Measurements from ENCODE around the gene UBP1.

DNA sequence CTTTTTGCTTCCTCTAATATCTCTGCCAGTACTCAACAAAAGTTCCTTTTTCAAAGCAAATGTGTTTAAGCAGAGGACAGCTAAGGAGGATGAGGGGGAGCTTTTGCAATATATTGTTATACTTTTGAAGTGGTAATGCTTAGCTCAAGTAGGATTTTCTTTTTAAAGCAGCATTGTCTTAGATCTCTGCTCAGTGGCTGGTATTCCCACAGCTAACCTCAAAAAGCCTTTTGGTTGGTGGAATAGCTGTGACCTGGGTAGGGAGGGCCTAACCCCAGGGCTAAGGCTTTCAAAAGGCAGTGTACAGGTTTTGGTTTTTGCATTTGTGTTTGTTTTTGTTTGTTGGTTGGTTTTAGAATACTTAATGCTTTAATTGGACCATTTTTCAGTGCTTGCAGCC is 76.1 kb downstream of the UBP1 start:
- TF ChIP-seq, protein P1, sequence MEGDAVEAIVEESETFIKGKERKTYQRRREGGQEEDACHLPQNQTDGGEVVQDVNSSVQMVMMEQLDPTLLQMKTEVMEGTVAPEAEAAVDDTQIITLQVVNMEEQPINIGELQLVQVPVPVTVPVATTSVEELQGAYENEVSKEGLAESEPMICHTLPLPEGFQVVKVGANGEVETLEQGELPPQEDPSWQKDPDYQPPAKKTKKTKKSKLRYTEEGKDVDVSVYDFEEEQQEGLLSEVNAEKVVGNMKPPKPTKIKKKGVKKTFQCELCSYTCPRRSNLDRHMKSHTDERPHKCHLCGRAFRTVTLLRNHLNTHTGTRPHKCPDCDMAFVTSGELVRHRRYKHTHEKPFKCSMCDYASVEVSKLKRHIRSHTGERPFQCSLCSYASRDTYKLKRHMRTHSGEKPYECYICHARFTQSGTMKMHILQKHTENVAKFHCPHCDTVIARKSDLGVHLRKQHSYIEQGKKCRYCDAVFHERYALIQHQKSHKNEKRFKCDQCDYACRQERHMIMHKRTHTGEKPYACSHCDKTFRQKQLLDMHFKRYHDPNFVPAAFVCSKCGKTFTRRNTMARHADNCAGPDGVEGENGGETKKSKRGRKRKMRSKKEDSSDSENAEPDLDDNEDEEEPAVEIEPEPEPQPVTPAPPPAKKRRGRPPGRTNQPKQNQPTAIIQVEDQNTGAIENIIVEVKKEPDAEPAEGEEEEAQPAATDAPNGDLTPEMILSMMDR (IDR thresholded peaks at IDR 0.05) = no peak
- no peak for TF ChIP-seq POLR2A (IDR thresholded peaks at IDR 0.05)
- TF ChIP-seq POLR2AphosphoS5 (IDR thresholded peaks at IDR 0.05) = no peak

Measured in transverse colon (tissue), 4 donors.